ENCODE data around the gene ZNF189. TPM values are rescaled to one million over a fixed set of nuclear protein-coding genes. Genes with fewer than 3 reads are reported as not detected.

Gene ZNF189
- total RNA-seq, 1 donor from 2014 or later, result 31.0 TPM

- Mint-ChIP-seq H3K27me3 (ENCODE audit: unreplicated experiment) (no peaks in the 10 kb centered on the region), H3K27ac (ENCODE audit: unreplicated experiment) (no peak overlapping the region), H3K4me3 (ENCODE audit: unreplicated experiment) (no peak overlapping the region), H3K9me3 (ENCODE audit: unreplicated experiment) (no peaks in the 10 kb centered on the region), H3K36me3 (ENCODE audit: low read depth, unreplicated experiment) (peaks cover 4% of the 10 kb centered on the region), H3K4me1 (ENCODE audit: unreplicated experiment) (no peaks in the 10 kb centered on the region)
- DNase-seq (ENCODE audit: low spot score), result no peak
- no peak for TF ChIP-seq CTCF (IDR thresholded peaks at IDR 0.05; ENCODE audit: unreplicated experiment)
Measured at GRCh38 chr9:101433229-101433628, 34.6 kb downstream of the ZNF189 start.

GRCh38 chr9:101434998-101435397 is 36.3 kb downstream of the ZNF189 start:
- Mint-ChIP-seq H3K4me3 (ENCODE audit: unreplicated experiment) (no peak overlapping the region), H3K4me1 (ENCODE audit: unreplicated experiment) (peaks cover under 1% of the 10 kb centered on the region)

GRCh38 chr9:101435601-101436079 is 37.0 kb downstream of the ZNF189 start, which contains the start of gene ALDOB:
Gene ALDOB (minus strand): TSS chr9:101435774. CDS start chr9:101430887, 4,887 bp downstream.
- Mint-ChIP-seq H3K36me3 (ENCODE audit: low read depth, unreplicated experiment) (no peaks in the 10 kb centered on the region), H3K4me3 (ENCODE audit: unreplicated experiment) (no peak within 1 kb of the TSS)

More at GRCh38 chr9:101434998-101435397, 36.3 kb downstream of the ZNF189 start:
- H3K36me3 Mint-ChIP-seq (ENCODE audit: low read depth, unreplicated experiment), result no peaks in the 10 kb centered on the region
- DNase-seq (ENCODE audit: low spot score), result no peak
- TF ChIP-seq CTCF (IDR thresholded peaks at IDR 0.05; ENCODE audit: unreplicated experiment), result no peak
- no peak overlapping the region for H3K27ac Mint-ChIP-seq (ENCODE audit: unreplicated experiment)
- H3K9me3 Mint-ChIP-seq (ENCODE audit: unreplicated experiment), result no peaks in the 10 kb centered on the region
- no peaks in the 10 kb centered on the region for H3K27me3 Mint-ChIP-seq (ENCODE audit: unreplicated experiment)

GRCh38 chr9:101437806-101438232 is 39.2 kb downstream of the ZNF189 start:
- no peak for DNase-seq (ENCODE audit: low spot score)
- TF ChIP-seq CTCF (IDR thresholded peaks at IDR 0.05; ENCODE audit: unreplicated experiment), result no peak
- Mint-ChIP-seq H3K27me3 (ENCODE audit: unreplicated experiment) (no peaks in the 10 kb centered on the region), H3K9me3 (ENCODE audit: unreplicated experiment) (no peaks in the 10 kb centered on the region), H3K4me1 (ENCODE audit: unreplicated experiment) (peaks cover 18% of the 10 kb centered on the region), H3K27ac (ENCODE audit: unreplicated experiment) (no peak overlapping the region), H3K4me3 (ENCODE audit: unreplicated experiment) (no peak overlapping the region), H3K36me3 (ENCODE audit: low read depth, unreplicated experiment) (no peaks in the 10 kb centered on the region)

More at GRCh38 chr9:101435601-101436079, 37.0 kb downstream of the ZNF189 start, which contains the start of gene ALDOB:
- H3K27me3 Mint-ChIP-seq (ENCODE audit: unreplicated experiment), result no peaks in the 10 kb centered on the region
- H3K27ac Mint-ChIP-seq (ENCODE audit: unreplicated experiment), result no peak within 1 kb of the TSS
- H3K9me3 Mint-ChIP-seq (ENCODE audit: unreplicated experiment), result no peaks in the 10 kb centered on the region
- DNase-seq (ENCODE audit: low spot score), result no peak
- H3K4me1 Mint-ChIP-seq (ENCODE audit: unreplicated experiment), result peaks cover 6% of the 10 kb centered on the region
- TF ChIP-seq CTCF (IDR thresholded peaks at IDR 0.05; ENCODE audit: unreplicated experiment), result no peak

GRCh38 chr9:101438523-101438922 is 39.9 kb downstream of the ZNF189 start:
- H3K27ac Mint-ChIP-seq (ENCODE audit: unreplicated experiment), result no peak overlapping the region
- no peaks in the 10 kb centered on the region for H3K9me3 Mint-ChIP-seq (ENCODE audit: unreplicated experiment)
- no peak overlapping the region for H3K4me3 Mint-ChIP-seq (ENCODE audit: unreplicated experiment)
- H3K4me1 Mint-ChIP-seq (ENCODE audit: unreplicated experiment), result peaks cover 21% of the 10 kb centered on the region
- TF ChIP-seq CTCF (IDR thresholded peaks at IDR 0.05; ENCODE audit: unreplicated experiment), result no peak
- H3K27me3 Mint-ChIP-seq (ENCODE audit: unreplicated experiment), result no peaks in the 10 kb centered on the region
- no peaks in the 10 kb centered on the region for H3K36me3 Mint-ChIP-seq (ENCODE audit: low read depth, unreplicated experiment)
- no peak for DNase-seq (ENCODE audit: low spot score)

All from endothelial cell (in vitro differentiated cells).